ENCODE measurements around the gene ATXN7L1. TPM values are rescaled to one million over a fixed set of nuclear protein-coding genes. Genes with fewer than 3 reads are reported as not detected.
A peak's percentile ranks its signal among the peaks of the same experiment; 100 is the strongest.
"Not testable (repeated sequence)": the region's sequence is repeated elsewhere in the genome, so short reads cannot be mapped to it uniquely, and the experiment has no call there.

The ATXN7L1 gene
- total RNA-seq, 1 donor from 2014 or later, result 6.7 TPM

GRCh38 chr7:105794741-105795729 is 81.4 kb downstream of the ATXN7L1 start:
- peak; percentile 79 for ATAC-seq
- DNase-seq (ENCODE audit: missing footprints), result no peak
- intact Hi-C loops (cut with DNase I), result no loop called here

DNA sequence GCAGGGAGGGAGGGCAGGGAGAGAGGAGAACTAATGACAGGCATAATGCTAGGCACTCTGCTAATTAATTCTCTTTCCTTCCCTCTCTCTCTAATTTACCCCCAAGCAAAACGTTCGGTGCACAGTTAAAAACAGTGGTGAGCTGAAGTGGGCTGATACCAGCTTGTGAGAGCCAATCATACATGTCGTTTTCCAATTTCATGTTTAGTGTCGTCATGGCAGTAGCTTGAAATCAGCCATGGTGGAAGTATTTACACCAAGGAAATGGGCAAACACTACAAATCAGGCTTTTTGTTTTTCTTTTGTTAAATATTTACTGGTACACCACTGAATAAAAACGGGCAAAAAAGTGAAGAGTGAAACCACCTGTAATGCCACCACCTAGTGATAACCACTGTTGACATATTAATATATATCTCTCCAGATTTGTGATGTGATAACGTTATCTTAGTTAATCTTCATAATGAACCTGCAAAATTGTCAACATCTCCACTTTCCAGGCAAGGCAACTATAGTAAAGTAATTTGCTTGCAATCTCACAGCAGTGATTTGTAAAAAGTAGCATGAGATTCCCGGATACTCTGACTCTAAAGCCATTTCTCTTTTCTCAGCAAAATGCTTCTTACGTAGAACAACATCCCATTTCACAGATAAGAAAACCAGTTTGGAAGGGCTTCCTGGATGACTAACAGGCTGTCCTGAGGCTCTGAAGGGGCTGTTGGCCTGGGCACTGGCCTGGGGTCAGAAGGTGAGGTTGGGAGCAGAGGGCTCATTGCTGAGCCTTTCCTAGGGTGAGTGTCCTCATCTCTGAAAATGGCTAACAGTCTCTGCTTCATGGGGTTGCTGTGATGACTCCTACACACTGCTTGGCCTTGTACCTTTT is 83.7 kb downstream of the ATXN7L1 start:
- DNase-seq (ENCODE audit: missing footprints) (no peak), ATAC-seq (no peak)
- intact Hi-C loops (cut with DNase I), result no loop called here

DNA sequence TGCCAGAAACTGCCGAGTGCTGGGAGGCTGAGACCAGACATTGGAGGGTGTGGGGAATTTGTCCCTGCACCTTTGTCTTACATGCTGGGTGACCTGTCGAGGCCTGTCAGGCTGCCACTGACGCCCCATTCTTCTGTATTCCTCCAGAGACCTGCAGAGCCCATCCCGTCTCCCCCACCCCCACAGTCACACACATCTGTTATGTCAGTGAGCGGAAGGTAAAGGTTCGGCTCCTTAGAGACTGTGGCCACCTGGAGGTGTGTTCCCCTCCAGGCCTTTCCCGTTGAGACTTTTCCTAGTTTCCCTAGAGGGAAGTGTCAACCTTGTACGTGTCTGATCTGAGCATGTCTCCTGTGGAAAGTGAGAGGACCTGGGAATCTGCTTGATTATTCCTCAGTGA is 84.5 kb downstream of the ATXN7L1 start:
- ATAC-seq (no peak), DNase-seq (ENCODE audit: missing footprints) (no peak)
- intact Hi-C loops (cut with DNase I), result no loop called here

GRCh38 chr7:105790996-105791395 is 85.4 kb downstream of the ATXN7L1 start:
- intact Hi-C loops (cut with DNase I), result no loop called here
- ATAC-seq (no peak), DNase-seq (ENCODE audit: missing footprints) (no peak)

DNA sequence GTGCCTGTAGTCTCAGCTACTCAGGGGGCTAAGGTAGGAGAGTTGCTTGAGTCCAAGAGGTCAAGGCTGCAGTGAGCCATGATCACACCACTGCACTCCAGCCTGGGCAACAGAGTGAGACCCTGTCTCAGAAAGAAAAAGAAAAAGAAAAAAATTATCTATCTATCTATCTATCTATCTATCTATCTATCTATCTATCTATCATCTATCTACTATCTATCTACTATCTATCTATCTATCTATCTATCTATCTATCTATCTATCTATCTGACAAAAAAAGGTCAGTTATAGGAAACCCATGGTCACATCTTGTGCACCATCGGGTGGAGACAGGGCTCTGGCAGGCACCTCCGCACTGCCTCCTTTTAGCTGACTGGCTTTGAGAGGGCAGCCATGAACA is 85.9 kb downstream of the ATXN7L1 start:
- DNase-seq (ENCODE audit: missing footprints); intact Hi-C loops (cut with DNase I); ATAC-seq: not testable (repeated sequence)

DNA sequence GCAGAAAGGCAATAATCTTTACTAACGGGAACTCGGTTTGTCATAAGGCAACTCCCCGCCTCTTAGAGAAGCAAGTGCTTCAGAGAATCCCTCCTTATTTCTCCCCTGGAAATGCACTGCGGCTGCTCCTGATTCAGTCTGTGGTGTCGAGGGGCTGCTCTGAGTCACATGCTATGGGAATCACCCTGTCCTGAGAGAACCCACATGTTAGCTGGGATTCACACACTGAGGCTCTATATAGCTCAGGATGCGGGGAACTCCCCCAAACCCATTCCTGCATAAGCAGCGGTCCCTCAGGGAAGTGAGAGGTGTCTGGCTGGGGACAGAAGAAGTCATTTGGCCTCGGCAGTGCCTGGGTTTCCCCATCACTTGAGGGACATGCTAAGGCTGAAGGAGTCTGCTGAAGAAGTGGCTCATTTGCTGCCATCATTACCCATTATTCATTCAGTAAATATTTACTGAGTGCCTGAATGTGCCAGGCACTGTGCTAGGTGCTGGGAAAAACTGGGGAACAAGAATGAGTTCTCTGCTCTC is 87.5 kb downstream of the ATXN7L1 start:
- DNase-seq (ENCODE audit: missing footprints), result no peak
- intact Hi-C loops (cut with DNase I), result no loop called here
- ATAC-seq, result no peak

- no peak for ATAC-seq
- intact Hi-C loops (cut with DNase I), result no loop called here
- DNase-seq (ENCODE audit: missing footprints), result no peak
Measured at GRCh38 chr7:105788356-105788755, 88.0 kb downstream of the ATXN7L1 start.

DNA sequence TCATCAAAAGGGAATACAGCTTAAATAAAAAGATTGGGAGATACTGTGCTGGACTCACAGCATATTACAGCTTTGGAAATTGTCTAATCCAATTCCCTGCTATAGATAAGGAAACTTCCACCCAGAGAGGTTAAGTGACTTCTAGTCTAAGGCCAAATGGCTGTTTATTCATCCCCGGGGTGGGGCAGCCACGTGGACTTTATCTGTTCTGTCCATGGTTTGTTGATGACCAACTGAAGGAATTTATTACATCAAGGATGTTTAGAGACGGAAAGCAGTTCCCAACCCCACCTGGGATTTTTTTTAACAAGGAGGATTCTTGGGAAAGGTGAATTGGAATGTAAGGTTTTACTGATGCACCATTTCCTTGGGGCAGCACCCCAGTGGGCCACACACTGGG is 88.6 kb downstream of the ATXN7L1 start:
- no peak for DNase-seq (ENCODE audit: missing footprints)
- ATAC-seq, result no peak
- intact Hi-C loops (cut with DNase I), result no loop called here

GRCh38 chr7:105786520-105787470 is 89.6 kb downstream of the ATXN7L1 start:
- no peak for DNase-seq (ENCODE audit: missing footprints)
- intact Hi-C loops (cut with DNase I), result no loop called here
- ATAC-seq, result no peak

DNA sequence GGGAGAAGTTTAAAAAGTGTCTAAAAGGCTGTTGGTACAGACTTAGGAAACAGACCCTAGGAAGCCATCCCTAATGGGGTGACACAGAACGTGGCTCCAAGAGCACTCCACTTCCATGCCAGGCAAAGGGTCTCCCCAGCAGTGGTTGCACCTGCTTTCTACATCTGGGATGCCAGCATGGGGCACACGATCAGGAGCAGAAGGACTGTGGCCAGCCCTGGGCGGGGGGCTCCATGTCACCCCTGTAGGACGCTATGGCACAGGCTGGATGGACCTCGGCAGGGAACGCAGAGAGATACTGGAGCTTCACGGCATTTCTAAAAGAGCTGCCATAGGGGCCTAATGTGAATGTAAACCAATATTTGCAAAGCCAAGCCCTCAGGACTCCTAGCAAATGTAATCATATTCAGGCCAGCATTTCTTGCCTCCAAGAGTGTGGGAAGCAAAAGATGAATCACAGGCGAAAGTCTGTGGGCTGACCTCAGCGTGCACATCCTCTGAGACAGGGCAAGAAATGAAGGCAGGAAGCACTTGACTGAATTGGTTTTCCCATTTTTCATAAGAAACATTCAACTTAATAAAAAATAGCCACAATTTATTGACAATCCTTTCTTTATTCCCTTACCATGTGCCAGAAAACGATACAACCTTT is 93.9 kb downstream of the ATXN7L1 start:
- ATAC-seq, result no peak
- intact Hi-C loops (cut with DNase I), result no loop called here
- DNase-seq (ENCODE audit: missing footprints), result no peak

DNA sequence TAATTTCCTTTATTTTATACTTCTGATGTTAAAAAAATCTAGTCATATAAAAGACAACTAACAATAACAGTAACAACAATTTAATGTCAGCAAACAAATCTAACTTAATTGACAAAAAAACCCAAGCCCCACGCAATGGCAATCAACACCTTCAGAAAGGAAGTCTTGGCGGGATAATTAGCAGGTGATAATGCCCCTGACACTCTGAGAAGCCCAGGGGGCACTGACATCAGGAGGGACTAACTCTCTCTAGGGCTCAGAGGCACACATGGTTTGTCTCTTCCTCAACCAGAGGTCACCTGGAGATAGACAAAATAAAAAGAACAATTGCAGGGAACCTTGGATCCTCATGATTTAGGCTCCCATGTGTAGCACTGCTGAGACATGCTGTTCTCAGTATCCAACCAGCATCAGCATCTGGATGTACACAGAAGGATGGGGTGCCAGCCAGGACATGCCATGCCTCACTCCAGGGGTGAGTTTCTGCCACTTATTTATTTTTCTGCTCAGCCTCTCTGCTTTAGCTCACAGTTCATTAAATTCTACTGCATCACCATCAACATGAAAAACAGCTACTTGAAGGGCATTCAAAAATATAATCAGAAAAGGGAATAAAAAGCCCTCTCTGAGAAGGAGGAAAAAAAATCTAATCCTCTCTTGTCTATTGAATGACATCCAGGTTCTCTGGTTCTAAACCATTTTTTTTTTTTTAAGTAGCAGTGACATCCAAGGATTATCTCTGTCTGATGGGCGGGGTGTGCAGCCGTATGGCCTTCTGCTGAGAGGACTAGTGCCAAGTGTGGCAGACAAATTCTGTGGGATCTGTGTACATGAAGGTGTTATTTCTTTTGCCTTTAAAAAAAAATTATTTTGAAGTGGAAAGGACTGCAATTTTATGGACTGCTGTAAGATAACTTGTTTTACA is 96.3 kb downstream of the ATXN7L1 start:
- ATAC-seq (no peak), DNase-seq (ENCODE audit: missing footprints) (no peak)
- intact Hi-C loops (cut with DNase I), result no loop called here

DNA sequence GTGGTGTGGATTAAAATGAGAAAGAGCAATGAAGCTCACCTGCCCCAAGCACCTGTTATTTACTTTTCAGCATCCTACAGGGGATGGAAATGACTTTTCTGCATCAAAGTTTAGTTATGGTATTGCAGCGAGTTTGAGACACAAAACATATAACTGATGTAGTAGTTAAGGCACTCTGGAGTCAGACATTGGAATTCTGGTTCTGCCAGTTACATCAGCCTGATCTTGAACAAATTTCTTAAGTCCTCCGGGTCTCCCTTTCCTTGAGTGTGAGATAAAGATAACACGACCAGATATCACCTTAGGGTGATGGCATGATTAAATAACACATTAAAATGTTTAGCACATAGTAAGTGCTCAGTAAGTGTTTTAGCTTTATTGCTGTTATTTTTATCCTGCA is 97.4 kb downstream of the ATXN7L1 start:
- intact Hi-C loops (cut with DNase I), result no loop called here
- no peak for DNase-seq (ENCODE audit: missing footprints)
- no peak for ATAC-seq

DNA sequence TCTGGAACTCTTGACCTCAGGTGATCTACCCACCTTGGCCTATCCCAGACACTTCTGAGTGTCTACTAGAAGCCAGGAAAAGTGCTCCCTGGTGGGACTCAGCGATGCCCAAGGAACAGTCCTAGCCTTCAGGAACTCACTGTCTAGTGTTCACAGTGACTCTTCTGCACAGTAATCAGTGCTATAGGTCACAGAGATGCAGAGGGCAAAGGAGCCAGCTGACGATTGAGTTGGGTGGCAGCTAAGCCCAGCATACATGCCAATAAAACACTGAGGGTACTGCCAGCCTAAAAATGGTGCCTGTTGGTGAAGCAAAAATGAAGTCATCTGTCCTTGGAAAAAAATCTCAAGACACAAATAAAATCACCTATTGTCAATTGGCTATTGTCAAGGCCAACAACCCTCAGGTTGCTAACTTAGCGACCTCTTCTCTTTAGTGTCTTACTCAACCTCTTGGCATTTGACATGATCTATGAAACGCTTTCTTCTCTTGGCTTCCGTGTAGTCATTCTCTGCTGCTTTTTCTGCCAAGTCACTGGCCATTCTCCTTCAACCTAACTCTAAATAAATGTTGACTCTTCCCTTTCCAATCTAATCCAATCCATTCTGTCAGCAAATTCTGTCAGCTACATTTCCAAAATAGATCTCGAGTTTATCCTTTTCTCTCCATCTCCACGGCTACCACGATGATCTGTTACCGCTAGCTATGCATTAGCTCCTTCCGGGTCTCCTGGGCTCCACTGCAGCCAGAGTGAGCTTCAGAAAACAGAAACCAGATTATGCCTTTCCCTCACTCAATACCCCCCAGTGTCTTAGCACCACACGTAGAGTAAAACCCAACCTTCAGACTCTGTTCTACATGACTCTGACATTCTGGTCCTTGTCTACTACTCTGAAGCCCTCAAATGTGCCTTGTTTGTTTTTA is 99.2 kb downstream of the ATXN7L1 start:
- DNase-seq (ENCODE audit: missing footprints) (no peak), ATAC-seq (no peak)
- intact Hi-C loops (cut with DNase I), result no loop called here

DNA sequence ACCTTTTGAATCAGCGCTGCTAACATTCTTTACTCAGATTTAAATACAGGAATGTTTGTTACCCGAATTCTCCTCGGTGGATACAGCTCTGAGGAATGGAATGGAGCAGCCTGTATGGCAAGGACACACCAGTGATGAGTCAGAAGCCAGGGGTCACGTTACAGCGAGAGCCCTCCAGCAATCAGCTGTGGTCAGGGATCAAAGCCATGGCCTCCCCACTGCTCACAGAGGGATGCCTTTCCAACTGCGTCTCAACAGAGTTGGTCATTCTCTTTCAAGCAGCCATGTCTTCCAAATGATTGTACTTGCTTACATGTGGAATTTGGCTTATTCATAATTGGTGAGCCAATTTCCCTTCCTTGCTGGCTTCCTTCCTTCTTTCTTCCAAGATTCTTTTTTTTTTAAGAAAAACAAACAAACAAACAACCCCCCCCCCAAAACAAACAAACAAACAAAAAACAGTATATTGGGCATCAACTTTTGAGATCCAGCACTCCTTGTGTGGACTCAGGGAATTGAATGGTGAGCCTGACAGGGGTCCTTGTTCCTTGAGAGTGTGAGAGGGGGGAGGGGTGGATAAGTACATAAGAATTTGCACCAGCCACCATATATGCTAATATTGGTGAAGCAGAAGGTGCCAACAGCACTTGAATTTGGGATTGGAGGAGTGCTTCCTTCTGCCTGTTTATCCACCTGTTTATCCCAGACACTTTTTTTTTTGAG is 100.2 kb downstream of the ATXN7L1 start:
- intact Hi-C loops (cut with DNase I), result no loop called here
- DNase-seq (ENCODE audit: missing footprints) (no peak), ATAC-seq (no peak)

DNA sequence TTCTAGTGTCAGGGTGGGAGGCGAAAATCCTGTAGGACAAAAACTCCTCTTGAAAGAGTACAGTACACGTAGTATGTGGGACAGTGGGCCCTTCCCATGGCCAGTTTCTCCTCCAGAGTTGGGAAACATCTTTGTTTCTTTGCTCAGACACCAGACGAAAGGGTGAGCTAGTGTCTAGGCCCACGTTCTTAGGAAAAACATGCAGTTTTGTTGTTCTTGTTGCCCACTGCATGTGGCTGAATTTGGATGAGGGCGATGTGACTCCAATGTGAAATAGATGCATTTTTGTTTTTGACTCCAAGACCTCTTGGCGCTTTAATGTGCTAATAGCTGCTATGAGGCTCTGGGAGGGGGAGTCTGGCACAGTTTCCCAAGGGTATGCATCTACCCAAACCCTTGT is 100.8 kb downstream of the ATXN7L1 start:
- ATAC-seq, result no peak
- intact Hi-C loops (cut with DNase I), result no loop called here
- DNase-seq (ENCODE audit: missing footprints), result no peak

Measured in Right ventricle myocardium inferior (tissue), 1 donor.